ENCODE results near the gene AFF3.

DNA sequence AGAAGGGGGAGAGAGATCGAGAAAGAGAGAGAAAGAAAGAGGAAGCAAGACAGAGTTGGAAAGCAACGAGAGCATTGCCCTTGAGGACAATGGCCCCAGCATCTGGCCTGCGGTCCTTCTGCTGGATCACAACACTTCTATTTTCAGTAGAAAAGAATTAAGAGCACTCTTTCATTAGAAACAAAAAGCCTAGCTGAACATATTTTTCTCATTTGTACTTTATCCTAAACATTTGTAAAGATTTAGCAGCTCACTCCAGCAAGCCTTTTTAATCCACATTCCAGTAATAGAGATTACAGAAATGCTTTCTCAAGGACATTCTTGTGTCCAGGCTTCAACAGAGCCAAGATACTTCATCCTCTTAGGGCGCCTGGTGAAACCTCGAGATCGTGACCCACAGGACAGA is 31.6 kb upstream of the AFF3 start:
- TF ChIP-seq, protein P1, sequence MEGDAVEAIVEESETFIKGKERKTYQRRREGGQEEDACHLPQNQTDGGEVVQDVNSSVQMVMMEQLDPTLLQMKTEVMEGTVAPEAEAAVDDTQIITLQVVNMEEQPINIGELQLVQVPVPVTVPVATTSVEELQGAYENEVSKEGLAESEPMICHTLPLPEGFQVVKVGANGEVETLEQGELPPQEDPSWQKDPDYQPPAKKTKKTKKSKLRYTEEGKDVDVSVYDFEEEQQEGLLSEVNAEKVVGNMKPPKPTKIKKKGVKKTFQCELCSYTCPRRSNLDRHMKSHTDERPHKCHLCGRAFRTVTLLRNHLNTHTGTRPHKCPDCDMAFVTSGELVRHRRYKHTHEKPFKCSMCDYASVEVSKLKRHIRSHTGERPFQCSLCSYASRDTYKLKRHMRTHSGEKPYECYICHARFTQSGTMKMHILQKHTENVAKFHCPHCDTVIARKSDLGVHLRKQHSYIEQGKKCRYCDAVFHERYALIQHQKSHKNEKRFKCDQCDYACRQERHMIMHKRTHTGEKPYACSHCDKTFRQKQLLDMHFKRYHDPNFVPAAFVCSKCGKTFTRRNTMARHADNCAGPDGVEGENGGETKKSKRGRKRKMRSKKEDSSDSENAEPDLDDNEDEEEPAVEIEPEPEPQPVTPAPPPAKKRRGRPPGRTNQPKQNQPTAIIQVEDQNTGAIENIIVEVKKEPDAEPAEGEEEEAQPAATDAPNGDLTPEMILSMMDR (IDR thresholded peaks at IDR 0.05; ENCODE audit: low read depth, low read length, missing input control): no peak
- TF ChIP-seq SP1 (IDR thresholded peaks at IDR 0.05) (peak; percentile 42), RXRA (IDR thresholded peaks at IDR 0.05) (peak; percentile 99), YY1 (IDR thresholded peaks at IDR 0.05) (no peak), TAF1 (conservative IDR thresholded peaks at IDR 0.05) (no peak)
- TF ChIP-seq, protein P2, sequence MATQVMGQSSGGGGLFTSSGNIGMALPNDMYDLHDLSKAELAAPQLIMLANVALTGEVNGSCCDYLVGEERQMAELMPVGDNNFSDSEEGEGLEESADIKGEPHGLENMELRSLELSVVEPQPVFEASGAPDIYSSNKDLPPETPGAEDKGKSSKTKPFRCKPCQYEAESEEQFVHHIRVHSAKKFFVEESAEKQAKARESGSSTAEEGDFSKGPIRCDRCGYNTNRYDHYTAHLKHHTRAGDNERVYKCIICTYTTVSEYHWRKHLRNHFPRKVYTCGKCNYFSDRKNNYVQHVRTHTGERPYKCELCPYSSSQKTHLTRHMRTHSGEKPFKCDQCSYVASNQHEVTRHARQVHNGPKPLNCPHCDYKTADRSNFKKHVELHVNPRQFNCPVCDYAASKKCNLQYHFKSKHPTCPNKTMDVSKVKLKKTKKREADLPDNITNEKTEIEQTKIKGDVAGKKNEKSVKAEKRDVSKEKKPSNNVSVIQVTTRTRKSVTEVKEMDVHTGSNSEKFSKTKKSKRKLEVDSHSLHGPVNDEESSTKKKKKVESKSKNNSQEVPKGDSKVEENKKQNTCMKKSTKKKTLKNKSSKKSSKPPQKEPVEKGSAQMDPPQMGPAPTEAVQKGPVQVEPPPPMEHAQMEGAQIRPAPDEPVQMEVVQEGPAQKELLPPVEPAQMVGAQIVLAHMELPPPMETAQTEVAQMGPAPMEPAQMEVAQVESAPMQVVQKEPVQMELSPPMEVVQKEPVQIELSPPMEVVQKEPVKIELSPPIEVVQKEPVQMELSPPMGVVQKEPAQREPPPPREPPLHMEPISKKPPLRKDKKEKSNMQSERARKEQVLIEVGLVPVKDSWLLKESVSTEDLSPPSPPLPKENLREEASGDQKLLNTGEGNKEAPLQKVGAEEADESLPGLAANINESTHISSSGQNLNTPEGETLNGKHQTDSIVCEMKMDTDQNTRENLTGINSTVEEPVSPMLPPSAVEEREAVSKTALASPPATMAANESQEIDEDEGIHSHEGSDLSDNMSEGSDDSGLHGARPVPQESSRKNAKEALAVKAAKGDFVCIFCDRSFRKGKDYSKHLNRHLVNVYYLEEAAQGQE (IDR thresholded peaks at IDR 0.05): no peak

Measured in liver (tissue), 3 donors.